WI38 (cell line): ENCODE results near the gene NSUN7.
"Not testable (repeated sequence)": the region's sequence is repeated elsewhere in the genome, so short reads cannot be mapped to it uniquely, and the experiment has no call there.

ENCODE experiments used
- H3K4me3 ChIP-seq: 2 replicates; pipeline ENCODE4 v1.5.1; 2011; ENCODE audit warnings: low read depth, mild to moderate bottlenecking, control low read depth, low read length
- TF ChIP-seq, protein P1 (sequence below): IDR thresholded peaks from 2 replicates; pipeline ENCODE4 v1.5.1; 2012; ENCODE audit warnings: low read depth, mild to moderate bottlenecking, control low read depth, low read length

Gene NSUN7

GRCh38 chr4:40812856-40813255 lies 63.1 kb downstream of the NSUN7 start:
- no peak overlapping the region for H3K4me3 ChIP-seq
- TF ChIP-seq, protein P1, sequence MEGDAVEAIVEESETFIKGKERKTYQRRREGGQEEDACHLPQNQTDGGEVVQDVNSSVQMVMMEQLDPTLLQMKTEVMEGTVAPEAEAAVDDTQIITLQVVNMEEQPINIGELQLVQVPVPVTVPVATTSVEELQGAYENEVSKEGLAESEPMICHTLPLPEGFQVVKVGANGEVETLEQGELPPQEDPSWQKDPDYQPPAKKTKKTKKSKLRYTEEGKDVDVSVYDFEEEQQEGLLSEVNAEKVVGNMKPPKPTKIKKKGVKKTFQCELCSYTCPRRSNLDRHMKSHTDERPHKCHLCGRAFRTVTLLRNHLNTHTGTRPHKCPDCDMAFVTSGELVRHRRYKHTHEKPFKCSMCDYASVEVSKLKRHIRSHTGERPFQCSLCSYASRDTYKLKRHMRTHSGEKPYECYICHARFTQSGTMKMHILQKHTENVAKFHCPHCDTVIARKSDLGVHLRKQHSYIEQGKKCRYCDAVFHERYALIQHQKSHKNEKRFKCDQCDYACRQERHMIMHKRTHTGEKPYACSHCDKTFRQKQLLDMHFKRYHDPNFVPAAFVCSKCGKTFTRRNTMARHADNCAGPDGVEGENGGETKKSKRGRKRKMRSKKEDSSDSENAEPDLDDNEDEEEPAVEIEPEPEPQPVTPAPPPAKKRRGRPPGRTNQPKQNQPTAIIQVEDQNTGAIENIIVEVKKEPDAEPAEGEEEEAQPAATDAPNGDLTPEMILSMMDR, result no peak

GRCh38 chr4:40817157-40817556 lies 67.4 kb downstream of the NSUN7 start:
- H3K4me3 ChIP-seq, result not testable (repeated sequence)

DNA sequence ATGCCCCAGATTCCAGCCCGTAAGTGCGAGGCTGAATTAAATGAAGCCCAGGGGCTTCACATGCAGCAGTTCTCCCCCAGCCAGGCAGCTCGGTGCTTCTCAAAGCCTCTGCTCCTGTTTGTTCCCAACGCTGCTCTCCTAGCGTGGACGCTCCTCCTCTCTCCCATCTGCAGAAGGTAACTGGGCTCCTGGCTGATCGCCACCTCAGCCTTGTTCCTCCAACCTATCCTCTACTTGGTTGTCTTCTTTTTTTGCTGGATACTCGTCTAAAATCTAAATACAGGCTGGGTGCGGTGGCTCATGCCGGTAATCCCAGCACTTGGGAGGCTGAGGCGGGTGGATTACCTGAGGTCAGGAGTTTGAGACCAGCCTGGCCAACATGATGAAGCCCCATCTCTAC lies 70.3 kb downstream of the NSUN7 start:
- no peak overlapping the region for H3K4me3 ChIP-seq
- TF ChIP-seq, protein P1, result no peak

- TF ChIP-seq, protein P1, result no peak
- H3K4me3 ChIP-seq, result no peak overlapping the region
Observed at GRCh38 chr4:40822420-40823166, 72.8 kb downstream of the NSUN7 start.

- H3K4me3 ChIP-seq, result no peak overlapping the region
Observed at GRCh38 chr4:40825014-40825838, 75.5 kb downstream of the NSUN7 start.

GRCh38 chr4:40826821-40827220 lies 77.1 kb downstream of the NSUN7 start:
- H3K4me3 ChIP-seq, result no peak overlapping the region
- TF ChIP-seq, protein P1, result no peak

More at GRCh38 chr4:40825014-40825838, 75.5 kb downstream of the NSUN7 start:
- TF ChIP-seq, protein P1, result no peak

GRCh38 chr4:40827758-40828157 lies 78.0 kb downstream of the NSUN7 start:
- TF ChIP-seq, protein P1, result no peak
- H3K4me3 ChIP-seq, result no peak overlapping the region
